Measurements from ENCODE around the gene WDR43. TPM values are rescaled to one million over a fixed set of nuclear protein-coding genes. Genes with fewer than 3 reads are reported as not detected.
A peak's percentile ranks its signal among the peaks of the same experiment; 100 is the strongest.

Gene WDR43
- polyA plus RNA-seq, 1 donor (not counting 4 experiments of a cell fraction or from before 2014, with no cell fraction given) = 125 TPM

DNA sequence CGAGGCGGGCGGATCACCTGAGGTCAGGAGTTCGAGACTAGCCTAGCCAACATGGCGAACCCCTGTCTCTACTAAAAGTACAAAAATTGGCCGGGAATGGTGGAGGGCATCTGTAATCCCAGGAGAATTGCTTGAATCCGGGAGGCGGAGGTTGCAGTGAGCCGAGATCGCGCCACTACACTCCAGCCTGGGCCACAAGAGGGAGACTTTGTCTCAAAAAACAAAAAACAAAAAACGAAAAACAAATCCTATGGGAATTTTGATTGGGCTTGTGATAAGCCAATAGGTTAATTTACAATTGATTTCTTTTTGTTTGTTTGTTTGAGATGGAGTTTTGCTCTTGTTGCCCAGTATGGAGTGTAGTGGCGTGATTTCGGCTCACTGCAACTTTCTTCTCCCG is 62.4 kb downstream of the WDR43 start:
- Histone ChIP-seq H3K9me3 (ENCODE audit: control insufficient read depth, low read depth, low read length) (no peaks in the 10 kb centered on the region), H3K27me3 (ENCODE audit: control insufficient read depth, extremely low read depth, insufficient read depth, low read length) (no peaks in the 10 kb centered on the region), H3K4me3 (ENCODE audit: control insufficient read depth in 2 of 3, extremely low read depth in 1 of 3, insufficient read depth in 2 of 3, low read depth in 1 of 3, low read length in 3 of 3) (no peak overlapping the region), H2AFZ (ENCODE audit: control insufficient read depth, low read length) (no peak overlapping the region), H3K79me2 (ENCODE audit: control insufficient read depth, insufficient read depth, low read length) (no peaks in the 10 kb centered on the region), H4K20me1 (ENCODE audit: control insufficient read depth, extremely low read depth, insufficient read depth, low read length) (no peaks in the 10 kb centered on the region), H3K4me1 (ENCODE audit: control insufficient read depth, extremely low read depth, insufficient read depth, low read length) (peaks cover 2% of the 10 kb centered on the region), H3K27ac (ENCODE audit: control insufficient read depth, insufficient read depth, low read length) (no peak overlapping the region), H3K4me2 (ENCODE audit: control insufficient read depth, extremely low read depth, insufficient read depth, low read depth, low read length) (peak overlapping the region; percentile 59), H3K9me1 (ENCODE audit: control insufficient read depth, extremely low read depth, insufficient read depth, low read length) (no peaks in the 10 kb centered on the region), H3K36me3 (ENCODE audit: control insufficient read depth in 2 of 2, extremely low read depth in 1 of 2, insufficient read depth in 2 of 2, low read length in 2 of 2) (no peaks in the 10 kb centered on the region), H3K9ac (ENCODE audit: control insufficient read depth, extremely low read depth, insufficient read depth, low read length) (no peak overlapping the region)
- no peak for FAIRE-seq
- no peak for DNase-seq (ENCODE audit: low read depth, low spot score)
- dilution Hi-C loops (cut with MboI; ENCODE audit: extremely low pct_ligation_motif_present, low sequenced_read_pairs) = no loop called here
- peak; percentile 24 to 39 (median 27) for TF ChIP-seq CTCF (optimal IDR thresholded peaks at IDR 0.05 in 1 of 3, IDR thresholded peaks at IDR 0.05 in 1 of 3, conservative IDR thresholded peaks at IDR 0.05 in 1 of 3; ENCODE audit: extremely low read depth in 1 of 3, insufficient read depth in 2 of 3, low read length in 3 of 3)
- no peak for TF ChIP-seq EZH2 (IDR thresholded peaks at IDR 0.05; ENCODE audit: low read length)

DNA sequence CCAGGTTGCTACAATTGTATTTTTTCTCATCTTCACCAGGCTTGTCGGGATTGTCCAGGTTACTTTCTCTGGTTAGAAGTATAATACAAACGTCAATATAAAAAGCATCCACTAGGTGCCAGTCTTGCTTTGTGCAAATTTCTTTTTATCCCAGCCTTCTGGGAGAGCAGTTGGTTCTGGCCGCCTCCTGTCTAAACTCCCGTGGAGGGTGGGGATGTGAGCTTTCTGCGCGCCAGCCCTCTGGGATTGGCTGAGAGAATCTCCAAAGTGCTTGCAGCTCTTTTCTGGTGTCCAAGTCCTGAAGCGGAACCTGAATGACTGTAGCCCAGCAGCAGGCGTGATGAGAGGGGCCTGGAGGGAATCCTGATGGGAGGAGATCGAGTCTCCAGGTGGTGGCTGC is 64.2 kb downstream of the WDR43 start:
- H3K27me3 ChIP-seq (ENCODE audit: control insufficient read depth, extremely low read depth, insufficient read depth, low read length) = no peaks in the 10 kb centered on the region
- H3K9ac ChIP-seq (ENCODE audit: control insufficient read depth, extremely low read depth, insufficient read depth, low read length) = no peak overlapping the region
- no peaks in the 10 kb centered on the region for H4K20me1 ChIP-seq (ENCODE audit: control insufficient read depth, extremely low read depth, insufficient read depth, low read length)
- no peaks in the 10 kb centered on the region for H3K9me3 ChIP-seq (ENCODE audit: control insufficient read depth, low read depth, low read length)
- peak; percentile 81 for FAIRE-seq
- no peaks in the 10 kb centered on the region for H3K79me2 ChIP-seq (ENCODE audit: control insufficient read depth, insufficient read depth, low read length)
- H2AFZ ChIP-seq (ENCODE audit: control insufficient read depth, low read length) = peak overlapping the region; percentile 63
- no peak for DNase-seq (ENCODE audit: low read depth, low spot score)
- H3K4me3 ChIP-seq (ENCODE audit: control insufficient read depth in 2 of 3, extremely low read depth in 1 of 3, insufficient read depth in 2 of 3, low read depth in 1 of 3, low read length in 3 of 3) = no peak overlapping the region
- no peaks in the 10 kb centered on the region for H3K9me1 ChIP-seq (ENCODE audit: control insufficient read depth, extremely low read depth, insufficient read depth, low read length)
- H3K4me1 ChIP-seq (ENCODE audit: control insufficient read depth, extremely low read depth, insufficient read depth, low read length) = peaks cover 2% of the 10 kb centered on the region
- dilution Hi-C loops (cut with MboI; ENCODE audit: extremely low pct_ligation_motif_present, low sequenced_read_pairs) = no loop called here
- H3K27ac ChIP-seq (ENCODE audit: control insufficient read depth, insufficient read depth, low read length) = no peak overlapping the region
- H3K36me3 ChIP-seq (ENCODE audit: control insufficient read depth in 2 of 2, extremely low read depth in 1 of 2, insufficient read depth in 2 of 2, low read length in 2 of 2) = no peaks in the 10 kb centered on the region
- H3K4me2 ChIP-seq (ENCODE audit: control insufficient read depth, extremely low read depth, insufficient read depth, low read depth, low read length) = peak overlapping the region; percentile 53
- TF ChIP-seq CTCF (optimal IDR thresholded peaks at IDR 0.05 in 1 of 3, IDR thresholded peaks at IDR 0.05 in 1 of 3, conservative IDR thresholded peaks at IDR 0.05 in 1 of 3; ENCODE audit: extremely low read depth in 1 of 3, insufficient read depth in 2 of 3, low read length in 3 of 3) (peak; percentile 51 to 63 (median 54)), EZH2 (IDR thresholded peaks at IDR 0.05; ENCODE audit: low read length) (no peak)
